Endodermal cell (in vitro differentiated cells): ENCODE data around the gene BIRC5. TPM values are rescaled to one million over a fixed set of nuclear protein-coding genes. Genes with fewer than 3 reads are reported as not detected.
A peak's percentile ranks its signal among the peaks of the same experiment; 100 is the strongest.

ENCODE experiments used
- DNase-seq: peaks from one replicate; pipeline ENCODE4 v3.0.0-alpha.2; 2017
- H3K27ac ChIP-seq: 2 replicates; pipeline ENCODE4 v1.5.1; 2013; ENCODE audit warnings: mild to moderate bottlenecking, low read depth, low read length, moderate library complexity
- H3K27me3 ChIP-seq: 2 replicates; pipeline ENCODE4 v1.6.1; 2013; ENCODE audit warnings: mild to moderate bottlenecking, low read length, moderate library complexity; ENCODE audit not compliant: insufficient read depth, control insufficient read depth, poor library complexity, severe bottlenecking
- H3K36me3 ChIP-seq: 2 replicates; pipeline ENCODE4 v1.7.0; 2013; ENCODE audit warnings: mild to moderate bottlenecking, low read length, moderate library complexity; ENCODE audit not compliant: control insufficient read depth, insufficient read depth
- H3K4me1 ChIP-seq: one replicate; pipeline ENCODE4 v1.7.0; 2013; ENCODE audit warnings: low read length; ENCODE audit not compliant: control insufficient read depth, insufficient read depth
- H3K4me3 ChIP-seq: 2 replicates; pipeline ENCODE4 v1.5.1; 2013; ENCODE audit warnings: mild to moderate bottlenecking, low read length, moderate library complexity
- H3K9ac ChIP-seq: 2 replicates; pipeline ENCODE4 v1.6.1; 2013; ENCODE audit warnings: mild to moderate bottlenecking, low read length, moderate library complexity; ENCODE audit not compliant: poor library complexity, severe bottlenecking; ENCODE audit errors: extremely low read depth
- H3K9me3 ChIP-seq: 2 replicates; pipeline ENCODE4 v1.6.1; 2013; ENCODE audit warnings: mild to moderate bottlenecking, low read length, moderate library complexity; ENCODE audit not compliant: control insufficient read depth
- H3K27ac Mint-ChIP-seq: 2 replicates; pipeline ENCODE4 v1.8.0; 2020; ENCODE audit warnings: mixed read lengths
- H3K27me3 Mint-ChIP-seq: 2 replicates; pipeline ENCODE4 v1.8.0; 2021; ENCODE audit warnings: mild to moderate bottlenecking, mixed read lengths; ENCODE audit not compliant: insufficient read depth
- H3K36me3 Mint-ChIP-seq: 2 replicates; pipeline ENCODE4 v1.8.0; 2020; ENCODE audit warnings: low read depth, mixed read lengths
- H3K4me1 Mint-ChIP-seq: 2 replicates; pipeline ENCODE4 v1.8.0; 2020; ENCODE audit warnings: mixed read lengths
- H3K4me3 Mint-ChIP-seq: 2 replicates; pipeline ENCODE4 v1.8.0; 2020; ENCODE audit warnings: mild to moderate bottlenecking, moderate library complexity, mixed read lengths
- H3K9me3 Mint-ChIP-seq: 2 replicates; pipeline ENCODE4 v1.8.0; 2020; ENCODE audit warnings: mild to moderate bottlenecking, mixed read lengths
- CTCF ChIP-seq: fragments of 200-600 bp; sonication (generic); conservative IDR thresholded peaks from 2 replicates; pipeline ENCODE4 v1.5.0; 2021; ENCODE audit warnings: antibody characterized with exemption, mild to moderate bottlenecking
- WGBS, 2 experiments: methylation state at CpG; one replicate each; pipeline versions ENCODE4 v1.1.5 to v1.1.7; 2013; ENCODE audit warnings: missing lambda C conversion rate in 2 of 2, mixed read lengths in 1 of 2; ENCODE audit not compliant: insufficient coverage in 1 of 2, insufficient read length in 1 of 2; 5-methylcytosine and 5-hydroxymethylcytosine counted together
- total RNA-seq, 2 donors: library from RNA; stranded (reverse); fragmentation: NEBNext Ultra II Directional in 1 of 2; extraction: Animal tissue kit (Norgen Biotek cat#: 25700) in 1 of 2; gene quantifications; 2 replicates in 1 of 2; 3 replicates in 1 of 2; pipeline ENCODE4 v1.2.1, GENCODE V29; 2021

BIRC5 gene
- total RNA-seq, 2 donors from 2014 or later, result 59.7 to 89.6 TPM

DNA sequence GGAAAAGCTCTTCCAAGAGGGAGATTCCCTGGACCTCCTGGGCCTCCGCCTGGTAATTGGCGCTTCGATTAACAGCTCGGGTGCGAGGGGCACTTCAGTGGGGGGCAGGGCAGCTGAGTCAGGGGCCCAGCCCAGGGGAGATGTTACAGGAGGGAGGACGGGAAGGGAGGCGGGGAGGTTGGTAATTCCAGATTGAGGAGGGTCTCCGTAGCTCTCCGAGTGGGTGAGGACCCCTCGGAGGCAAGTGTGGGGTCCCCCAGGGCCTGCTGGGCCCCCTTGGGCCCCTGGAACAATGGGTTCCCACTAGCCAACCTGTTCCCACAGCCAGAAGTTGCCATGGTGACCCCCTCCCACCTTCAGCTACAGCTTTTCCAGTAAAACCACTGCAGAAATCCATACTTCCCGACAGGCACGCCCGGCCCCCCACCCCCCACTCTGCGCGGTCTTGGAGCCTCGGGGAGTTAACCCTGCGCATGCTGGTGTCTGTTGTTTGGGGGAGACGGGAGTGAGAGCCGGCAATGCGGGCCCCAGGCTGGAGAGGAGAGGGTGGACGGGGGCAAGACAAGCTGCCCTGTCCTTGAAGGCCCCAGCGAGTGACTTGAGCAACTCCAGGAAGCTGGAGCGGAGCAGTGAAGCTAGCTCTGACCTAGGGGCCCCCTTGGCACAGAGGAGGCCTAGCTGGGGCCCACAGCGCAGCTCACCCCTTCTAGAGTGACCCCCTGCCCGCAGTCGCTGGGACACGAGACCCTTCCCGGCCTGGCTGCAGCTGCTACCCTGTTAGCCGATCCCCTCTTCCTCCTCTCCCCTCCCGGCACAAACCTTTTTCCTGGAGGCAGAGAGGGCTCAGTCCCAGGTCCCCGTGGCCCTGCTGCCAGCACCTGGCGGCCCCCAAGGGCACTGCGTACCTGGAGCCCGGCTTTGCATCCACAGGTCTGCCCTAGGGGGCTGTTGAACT, 55.2 kb downstream of the BIRC5 start:
- peaks cover 9% of the 10 kb centered on the region for H3K36me3 Mint-ChIP-seq
- DNase-seq, result peak; percentile 90
- Histone ChIP-seq H3K9ac (peak overlapping the region; percentile 49), H3K4me3 (no peak overlapping the region), H3K36me3 (no peaks in the 10 kb centered on the region), H3K9me3 (no peaks in the 10 kb centered on the region), H3K4me1 (peaks cover 42% of the 10 kb centered on the region), H3K27me3 (no peaks in the 10 kb centered on the region), H3K27ac (peak overlapping the region; percentile 78)
- H3K9me3 Mint-ChIP-seq, result peaks cover 6% of the 10 kb centered on the region
- peak; percentile 65 for TF ChIP-seq CTCF
- H3K4me1 Mint-ChIP-seq, result peaks cover 64% of the 10 kb centered on the region
- no peaks in the 10 kb centered on the region for H3K27me3 Mint-ChIP-seq
- H3K4me3 Mint-ChIP-seq, result peak overlapping the region; percentile 52
- H3K27ac Mint-ChIP-seq, result peak overlapping the region; percentile 92
- WGBS, 2 experiments, result 40 to 41% methylated on average over 15 to 34 of the region's 34 CpGs

- Histone ChIP-seq H3K4me1 (peaks cover 42% of the 10 kb centered on the region), H3K36me3 (no peaks in the 10 kb centered on the region), H3K27ac (peak overlapping the region; percentile 78), H3K9me3 (no peaks in the 10 kb centered on the region), H3K4me3 (no peak overlapping the region), H3K9ac (no peak overlapping the region), H3K27me3 (no peaks in the 10 kb centered on the region)
- DNase-seq, result peak; percentile 74
- Mint-ChIP-seq H3K4me3 (peak overlapping the region; percentile 52), H3K4me1 (peaks cover 60% of the 10 kb centered on the region), H3K27ac (peak overlapping the region; percentile 94), H3K9me3 (peaks cover 6% of the 10 kb centered on the region), H3K27me3 (no peaks in the 10 kb centered on the region), H3K36me3 (peaks cover 9% of the 10 kb centered on the region)
- TF ChIP-seq CTCF, result no peak
- WGBS, 2 experiments, result 50 to 71% methylated on average over 7 to 8 of the region's 8 CpGs
Measured at GRCh38 chr17:78269955-78270381, 55.9 kb downstream of the BIRC5 start.

DNA sequence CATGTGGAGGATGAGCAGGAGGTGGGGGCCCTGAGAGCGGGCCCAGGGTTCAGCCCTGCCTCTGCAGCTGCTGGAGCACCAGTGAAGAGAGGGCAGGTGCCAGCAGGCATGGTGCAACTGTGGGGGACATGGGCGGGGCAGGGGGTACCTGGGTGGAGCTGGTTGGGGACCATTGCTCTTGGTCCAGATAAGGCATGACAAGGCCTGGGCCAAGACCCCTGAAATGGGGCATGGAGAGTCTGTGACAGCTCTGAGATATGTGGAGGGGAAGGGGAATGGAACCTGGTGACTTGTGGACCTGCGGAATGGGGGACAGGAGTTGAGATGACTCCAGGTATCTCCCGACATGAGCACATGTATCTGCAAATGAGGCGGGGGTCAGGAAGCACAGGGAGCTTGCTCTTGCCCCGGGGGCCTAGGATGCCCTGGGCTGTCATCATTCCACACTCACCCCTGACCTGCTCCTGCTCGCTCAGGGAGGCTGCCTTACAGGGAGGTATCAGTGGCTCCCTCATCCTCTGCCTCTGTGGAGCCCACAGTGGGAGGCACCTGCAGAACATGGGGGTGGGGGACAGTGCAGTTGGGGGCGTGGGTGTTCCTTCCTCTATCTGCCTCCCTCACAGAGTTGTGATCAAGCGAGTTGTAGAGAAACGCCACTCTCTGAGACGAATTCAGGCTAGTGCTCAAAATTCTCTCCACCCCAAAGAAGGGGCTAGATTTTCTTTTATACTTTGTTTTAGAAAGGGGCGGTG, 57.5 kb downstream of the BIRC5 start:
- peak overlapping the region; percentile 94 for H3K27ac Mint-ChIP-seq
- Histone ChIP-seq H3K27ac (peak overlapping the region; percentile 13), H3K9ac (peak overlapping the region; percentile 66), H3K4me1 (peaks cover 42% of the 10 kb centered on the region), H3K4me3 (no peak overlapping the region), H3K27me3 (no peaks in the 10 kb centered on the region), H3K9me3 (no peaks in the 10 kb centered on the region), H3K36me3 (no peaks in the 10 kb centered on the region)
- no peak for TF ChIP-seq CTCF
- peak; percentile 73 for DNase-seq
- H3K4me3 Mint-ChIP-seq, result peak overlapping the region; percentile 32
- no peaks in the 10 kb centered on the region for H3K27me3 Mint-ChIP-seq
- H3K9me3 Mint-ChIP-seq, result peaks cover 6% of the 10 kb centered on the region
- WGBS, 2 experiments, result 49 to 82% methylated on average over 5 to 11 of the region's 12 CpGs
- H3K36me3 Mint-ChIP-seq, result peaks cover 20% of the 10 kb centered on the region
- peaks cover 54% of the 10 kb centered on the region for H3K4me1 Mint-ChIP-seq
